OCI-LY1 (cell line): ENCODE data around the gene SPRY1.
A peak's percentile ranks its signal among the peaks of the same experiment; 100 is the strongest.

Source experiments
- H2AFZ ChIP-seq: fragments of 200-600 bp; sonication (generic), shearing (Covaris generic); 2 replicates; pipeline ENCODE4 v1.6.0; 2014; ENCODE audit warnings: antibody characterized with exemption, mild to moderate bottlenecking, low read length
- H3F3A ChIP-seq: fragments of 200-600 bp; sonication (generic), shearing (Covaris generic); 2 replicates; pipeline ENCODE4 v1.6.0; 2014; ENCODE audit warnings: mild to moderate bottlenecking, antibody characterized with exemption, low read length, moderate library complexity; ENCODE audit not compliant: insufficient read depth
- H3K27ac ChIP-seq: fragments of 200-600 bp; sonication (generic); 2 replicates; pipeline ENCODE4 v1.5.1; 2014; ENCODE audit warnings: low read length, mixed run types, mild to moderate bottlenecking, low read depth; ENCODE audit not compliant: poor library complexity, severe bottlenecking
- H3K27me3 ChIP-seq: fragments of 200-600 bp; sonication (generic); 2 replicates; pipeline ENCODE4 v1.6.0; 2014; ENCODE audit warnings: antibody characterized with exemption, mild to moderate bottlenecking, low read length, moderate library complexity; ENCODE audit not compliant: insufficient read depth
- H3K36me3 ChIP-seq: fragments of 200-600 bp; sonication (generic); 2 replicates; pipeline ENCODE4 v1.6.1; 2014; ENCODE audit warnings: mild to moderate bottlenecking, antibody characterized with exemption, low read length, moderate library complexity, mixed read lengths; ENCODE audit not compliant: insufficient read depth
- H3K4me1 ChIP-seq: fragments of 200-600 bp; sonication (generic); 2 replicates; pipeline ENCODE4 v1.5.1; 2014; ENCODE audit warnings: mild to moderate bottlenecking, low read length, moderate library complexity; ENCODE audit not compliant: insufficient read depth, severe bottlenecking
- H3K4me2 ChIP-seq: fragments of 200-600 bp; sonication (generic), shearing (Covaris generic); 2 replicates; pipeline ENCODE4 v1.6.1; 2014; ENCODE audit warnings: low read length
- H3K4me3 ChIP-seq: fragments of 200-600 bp; sonication (generic); 2 replicates; pipeline ENCODE4 v1.5.1; 2014; ENCODE audit warnings: low read length, low read depth, mild to moderate bottlenecking, mixed read lengths; ENCODE audit not compliant: poor library complexity, severe bottlenecking
- H3K79me2 ChIP-seq: fragments of 200-600 bp; shearing (Covaris generic); 2 replicates; pipeline ENCODE4 v1.6.1; 2016; ENCODE audit warnings: mixed run types, low read length, mixed read lengths; ENCODE audit not compliant: insufficient read depth
- H3K9ac ChIP-seq: fragments of 200-600 bp; sonication (generic), shearing (Covaris generic); 2 replicates; pipeline ENCODE4 v1.6.1; 2014; ENCODE audit warnings: mild to moderate bottlenecking, low read length, mixed read lengths
- H3K9me2 ChIP-seq: fragments of 200-600 bp; sonication (generic), shearing (Covaris generic); 2 replicates; pipeline ENCODE4 v1.6.1; 2014; ENCODE audit warnings: low read depth, mild to moderate bottlenecking, low read length, mixed read lengths
- H3K9me3 ChIP-seq: fragments of 200-600 bp; shearing (Covaris generic); 2 replicates; pipeline ENCODE4 v1.6.1; 2014; ENCODE audit warnings: low read length, mixed read lengths
- H4K20me1 ChIP-seq: fragments of 200-600 bp; sonication (generic), shearing (Covaris generic); 2 replicates; pipeline ENCODE4 v1.6.0; 2016; ENCODE audit warnings: mild to moderate bottlenecking, low read length; ENCODE audit not compliant: insufficient read depth
- CTCF ChIP-seq: fragments of 200-600 bp; sonication (generic), shearing (Covaris generic); IDR thresholded peaks from 2 replicates; pipeline ENCODE4 v1.5.1; 2017; ENCODE audit warnings: mild to moderate bottlenecking, antibody characterized with exemption, low read length, moderate library complexity, mixed read lengths
- EZH2 ChIP-seq: fragments of 200-600 bp; sonication (generic), shearing (Covaris generic); IDR thresholded peaks from 2 replicates; pipeline ENCODE4 v1.8.0; 2017; ENCODE audit warnings: borderline replicate concordance, mixed run types, mild to moderate bottlenecking, antibody characterized with exemption, low read length, moderate library complexity, mixed read lengths

The SPRY1 gene

GRCh38 chr4:123353656-123354055 lies 42.9 kb upstream of the SPRY1 start:
- peaks cover 86% of the 10 kb centered on the region for H3K4me1 ChIP-seq
- H3F3A ChIP-seq = no peaks in the 10 kb centered on the region
- no peak overlapping the region; the same call in 1 of the 2 replicates for H3K4me2 ChIP-seq
- no peaks in the 10 kb centered on the region for H3K9me3 ChIP-seq
- H3K4me3 ChIP-seq = no peak overlapping the region
- no peaks in the 10 kb centered on the region for H4K20me1 ChIP-seq
- peaks cover 55% of the 10 kb centered on the region for H3K36me3 ChIP-seq
- H3K27ac ChIP-seq = peak overlapping the region; percentile 67
- TF ChIP-seq CTCF (no peak), EZH2 (no peak)
- no peak overlapping the region for H2AFZ ChIP-seq
- H3K27me3 ChIP-seq = no peaks in the 10 kb centered on the region
- no peak overlapping the region for H3K9ac ChIP-seq
- H3K9me2 ChIP-seq = no peaks in the 10 kb centered on the region
- 0 out of 2 replicates have a peak, but pooled peaks cover 4% of the 10 kb centered on the region for H3K79me2 ChIP-seq

DNA sequence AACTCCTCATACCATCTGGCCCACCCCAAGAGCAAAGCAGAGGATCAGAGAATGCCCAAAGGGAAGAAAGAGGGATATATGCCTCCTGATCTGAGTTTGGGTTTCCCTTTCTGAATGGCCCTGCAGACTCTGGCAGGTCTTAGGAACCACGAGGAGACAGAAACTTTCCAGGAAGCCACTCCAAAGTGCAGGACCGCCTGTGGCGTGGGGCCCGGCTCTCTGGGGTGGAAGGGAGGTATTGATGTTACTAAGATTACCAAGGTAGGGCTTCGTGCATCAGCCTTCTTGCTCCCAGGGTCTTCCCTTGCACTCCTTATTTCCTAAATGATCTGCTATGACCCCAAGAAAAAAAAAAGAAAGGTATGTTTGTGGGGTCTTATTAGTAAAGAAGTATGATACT lies 41.9 kb upstream of the SPRY1 start:
- peaks cover 55% of the 10 kb centered on the region for H3K36me3 ChIP-seq
- H3K9me3 ChIP-seq = no peaks in the 10 kb centered on the region
- H3K9ac ChIP-seq = no peak overlapping the region
- no peaks in the 10 kb centered on the region for H3F3A ChIP-seq
- no peak overlapping the region for H2AFZ ChIP-seq
- TF ChIP-seq EZH2 (no peak), CTCF (no peak)
- peaks cover 89% of the 10 kb centered on the region for H3K4me1 ChIP-seq
- H3K27me3 ChIP-seq = no peaks in the 10 kb centered on the region
- H3K27ac ChIP-seq = peak overlapping the region; percentile 13
- H3K9me2 ChIP-seq = no peaks in the 10 kb centered on the region
- no peak overlapping the region for H3K4me2 ChIP-seq
- H4K20me1 ChIP-seq = no peaks in the 10 kb centered on the region
- H3K4me3 ChIP-seq = no peak overlapping the region
- H3K79me2 ChIP-seq = peaks cover 14% of the 10 kb centered on the region; the same call in 1 of the 2 replicates

DNA sequence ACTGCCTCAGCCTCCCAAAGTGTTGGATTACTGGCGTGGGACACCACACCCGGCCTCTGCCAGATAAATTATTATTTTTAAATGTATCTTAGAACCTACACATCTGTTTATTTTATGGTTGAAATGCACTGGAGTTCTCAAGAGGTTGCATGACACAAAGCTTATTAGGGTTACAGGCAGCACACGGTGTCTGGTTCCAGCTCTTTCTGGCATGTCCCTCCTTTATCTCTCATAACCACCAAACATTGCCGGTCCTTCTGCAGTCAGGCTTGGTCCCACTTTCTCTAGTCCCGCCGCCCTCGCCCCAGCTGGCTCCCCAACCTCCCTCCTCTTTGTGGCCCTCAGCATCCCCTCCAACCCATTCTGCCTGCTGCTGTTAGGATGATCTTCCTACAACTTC lies 39.7 kb upstream of the SPRY1 start:
- Histone ChIP-seq H3K9ac (no peak overlapping the region), H3K79me2 (peaks cover 24% of the 10 kb centered on the region), H4K20me1 (no peaks in the 10 kb centered on the region), H3K27me3 (no peaks in the 10 kb centered on the region), H3K27ac (no peak overlapping the region), H3K4me2 (peak overlapping the region; percentile 39; the same call in 1 of the 2 replicates), H3K4me1 (peaks cover 93% of the 10 kb centered on the region), H2AFZ (no peak overlapping the region), H3K9me3 (no peaks in the 10 kb centered on the region), H3F3A (no peaks in the 10 kb centered on the region), H3K36me3 (peaks cover 48% of the 10 kb centered on the region), H3K4me3 (peak overlapping the region; percentile 16), H3K9me2 (no peaks in the 10 kb centered on the region)
- TF ChIP-seq CTCF = no peak
- no peak for TF ChIP-seq EZH2
